Activated CD8-positive, alpha-beta memory T cell treated with anti-CD3 and anti-CD28 coated beads for 36 hours (primary cell): ENCODE data around the gene SOS2. TPM values are rescaled to one million over a fixed set of nuclear protein-coding genes. Genes with fewer than 3 reads are reported as not detected.
"Not testable (repeated sequence)": the region's sequence is repeated elsewhere in the genome, so short reads cannot be mapped to it uniquely, and the experiment has no call there.

ENCODE experiments used
- CTCF ChIA-PET: fragments of 350-600 bp; sonication (Branson Sonifier 250); formaldehyde crosslinking; loops from one replicate; lab custom pipeline; 2021; ENCODE audit warnings: antibody characterized with exemption; lab: Charles Lee
- POLR2A ChIA-PET: fragments of 350-600 bp; sonication (Branson Sonifier 250); formaldehyde crosslinking; loops from one replicate; lab custom pipeline; 2021; ENCODE audit warnings: antibody characterized with exemption; lab: Charles Lee
- total RNA-seq, 2 experiments: library from RNA; stranded (reverse); gene quantifications; one replicate each; pipeline ENCODE4 v1.2.3, GENCODE V29; 2021

The SOS2 gene
- total RNA-seq, 2 experiments from 2014 or later = 13.4 to 14.6 TPM

- ChIA-PET CTCF (interaction anchor here (1.2 kb wide), 1 partner anchor 369 kb away, joined by 3 read pairs; no protein-coding TSS in a partner anchor), POLR2A (interaction anchor here (0.5 to 1.0 kb wide), 5 partner anchors 80 to 610 kb away, joined by 3 to 4 read pairs (median 3); partner anchors contain the start of genes MGAT2 and RPL36AL)
These were observed 490 bp downstream of the SOS2 start for GRCh38 chr14:50230701-50231474.

- CTCF ChIA-PET = no interaction called here
- POLR2A ChIA-PET = interaction anchor here (0.5 kb wide), 1 partner anchor 227 kb away, joined by 3 read pairs; no protein-coding TSS in a partner anchor
These were observed 1.0 kb downstream of the SOS2 start for GRCh38 chr14:50230401-50230700.

- POLR2A ChIA-PET = no interaction called here
- CTCF ChIA-PET = interaction anchor here (0.9 kb wide), 1 partner anchor 10 kb away, joined by 3 read pairs; no protein-coding TSS in a partner anchor
These were observed 1.7 kb downstream of the SOS2 start for GRCh38 chr14:50229681-50230080.

GRCh38 chr14:50228313-50228712, 3.1 kb downstream of the SOS2 start:
- ChIA-PET POLR2A (interaction anchor here (0.5 kb wide), 1 partner anchor 27 kb away, joined by 4 read pairs; no protein-coding TSS in a partner anchor), CTCF (interaction anchor here (0.7 kb wide), 1 partner anchor 113 kb away, joined by 3 read pairs; no protein-coding TSS in a partner anchor)

GRCh38 chr14:50225974-50226297, 5.4 kb downstream of the SOS2 start:
- ChIA-PET CTCF (no interaction called here), POLR2A (no interaction called here)

- POLR2A ChIA-PET = no interaction called here
- CTCF ChIA-PET = interaction anchor here (0.6 kb wide), 1 partner anchor 9 kb away, joined by 4 read pairs; no protein-coding TSS in a partner anchor
These were observed 6.1 kb downstream of the SOS2 start for GRCh38 chr14:50225067-50225973.

- CTCF ChIA-PET = no interaction called here
- POLR2A ChIA-PET = no interaction called here
These were observed 9.2 kb downstream of the SOS2 start for GRCh38 chr14:50222055-50222613.

GRCh38 chr14:50218501-50218900, 12.9 kb downstream of the SOS2 start:
- ChIA-PET CTCF (no interaction called here), POLR2A (no interaction called here)

GRCh38 chr14:50215416-50215815, 16.0 kb downstream of the SOS2 start:
- ChIA-PET POLR2A (no interaction called here), CTCF (no interaction called here)

GRCh38 chr14:50213795-50214194, 17.6 kb downstream of the SOS2 start:
- POLR2A ChIA-PET = no interaction called here
- CTCF ChIA-PET = no interaction called here

- CTCF ChIA-PET = no interaction called here
- POLR2A ChIA-PET = no interaction called here
These were observed 18.7 kb downstream of the SOS2 start for GRCh38 chr14:50212726-50213125.

GRCh38 chr14:50210074-50210473, 21.3 kb downstream of the SOS2 start:
- POLR2A ChIA-PET = interaction anchor here (0.6 kb wide), 1 partner anchor 23 kb away, joined by 3 read pairs; no protein-coding TSS in a partner anchor
- CTCF ChIA-PET = no interaction called here

- ChIA-PET POLR2A (no interaction called here), CTCF (no interaction called here)
These were observed 32.9 kb downstream of the SOS2 start for GRCh38 chr14:50198499-50198898.

GRCh38 chr14:50191499-50191898, 39.9 kb downstream of the SOS2 start:
- ChIA-PET POLR2A (interaction anchor here (0.6 kb wide), 1 partner anchor 404 kb away, joined by 3 read pairs; no protein-coding TSS in a partner anchor), CTCF (no interaction called here)

- ChIA-PET POLR2A (interaction anchor here (0.7 kb wide), 1 partner anchor 232 kb away, joined by 3 read pairs; no protein-coding TSS in a partner anchor), CTCF (no interaction called here)
These were observed 45.3 kb downstream of the SOS2 start for GRCh38 chr14:50186107-50186506.

GRCh38 chr14:50173891-50174290, 57.5 kb downstream of the SOS2 start:
- POLR2A ChIA-PET = no interaction called here

GRCh38 chr14:50171895-50172294, 59.5 kb downstream of the SOS2 start:
- POLR2A ChIA-PET = no interaction called here
- CTCF ChIA-PET = no interaction called here

More at GRCh38 chr14:50173891-50174290, 57.5 kb downstream of the SOS2 start:
- CTCF ChIA-PET = no interaction called here

- CTCF ChIA-PET, POLR2A ChIA-PET: not testable (repeated sequence)
These were observed 64.0 kb downstream of the SOS2 start for GRCh38 chr14:50167381-50167780.

GRCh38 chr14:50156111-50156510, 75.3 kb downstream of the SOS2 start:
- CTCF ChIA-PET = no interaction called here

GRCh38 chr14:50148799-50149198, 82.6 kb downstream of the SOS2 start:
- CTCF ChIA-PET = no interaction called here
- POLR2A ChIA-PET = no interaction called here

More at GRCh38 chr14:50156111-50156510, 75.3 kb downstream of the SOS2 start:
- POLR2A ChIA-PET = no interaction called here
